MM.1S (cell line): ENCODE measurements around the gene GLMP.

Experiments used
- DNase-seq: peaks from one replicate; pipeline ENCODE4 v3.0.0-alpha.2; 2015
- H2AFZ ChIP-seq: fragments of 300-600 bp; sonication (generic); 2 replicates; pipeline ENCODE4 v1.6.0; 2016; ENCODE audit warnings: antibody characterized with exemption, low read length
- H3F3A ChIP-seq: fragments of 300-600 bp; sonication (generic); 2 replicates; pipeline ENCODE4 v1.6.1; 2016; ENCODE audit warnings: mild to moderate bottlenecking, antibody characterized with exemption, low read length, moderate library complexity, mixed read lengths; ENCODE audit not compliant: insufficient read depth
- H3K27ac ChIP-seq: fragments of 300-600 bp; sonication (generic); 2 replicates; pipeline ENCODE4 v1.5.1; 2016; ENCODE audit warnings: mild to moderate bottlenecking, low read length
- H3K27me3 ChIP-seq: fragments of 300-600 bp; sonication (generic); replicated peaks from 2 replicates; pipeline ENCODE4 v1.6.0; 2016; ENCODE audit warnings: low read length; ENCODE audit not compliant: insufficient read depth
- H3K36me3 ChIP-seq: fragments of 300-600 bp; sonication (generic); replicated peaks from 2 replicates; pipeline ENCODE4 v1.6.1; 2016; ENCODE audit warnings: mild to moderate bottlenecking, low read length, mixed read lengths; ENCODE audit not compliant: insufficient read depth
- H3K4me1 ChIP-seq: fragments of 300-600 bp; sonication (generic); 2 replicates; pipeline ENCODE4 v1.6.1; 2016; ENCODE audit warnings: low read length, mixed read lengths
- H3K4me2 ChIP-seq: fragments of 300-600 bp; sonication (generic); 2 replicates; pipeline ENCODE4 v1.6.0; 2016; ENCODE audit warnings: low read depth, low read length
- H3K4me3 ChIP-seq: fragments of 300-600 bp; sonication (generic); 2 replicates; pipeline ENCODE4 v1.5.1; 2016; ENCODE audit warnings: low read length, mixed read lengths
- H3K79me2 ChIP-seq: fragments of 300-600 bp; sonication (generic); 2 replicates; pipeline ENCODE4 v1.6.1; 2016; ENCODE audit warnings: mixed run types, low read length, mixed read lengths
- H3K9ac ChIP-seq: fragments of 300-600 bp; sonication (generic); 2 replicates; pipeline ENCODE4 v1.6.1; 2016; ENCODE audit warnings: low read length, mixed read lengths
- H3K9me2 ChIP-seq: fragments of 300-600 bp; sonication (generic); replicated peaks from 2 replicates; pipeline ENCODE4 v1.6.1; 2016; ENCODE audit warnings: mild to moderate bottlenecking, low read length, mixed read lengths; ENCODE audit not compliant: insufficient read depth
- H3K9me3 ChIP-seq: fragments of 300-600 bp; sonication (generic); replicated peaks from 2 replicates; pipeline ENCODE4 v1.6.1; 2016; ENCODE audit warnings: mild to moderate bottlenecking, low read length, mixed read lengths; ENCODE audit not compliant: insufficient read depth
- H4K20me1 ChIP-seq: fragments of 300-600 bp; sonication (generic); 2 replicates; pipeline ENCODE4 v1.6.1; 2016; ENCODE audit warnings: mild to moderate bottlenecking, low read length, moderate library complexity, mixed read lengths; ENCODE audit not compliant: insufficient read depth
- EZH2 ChIP-seq: fragments of 300-600 bp; sonication (generic); optimal IDR thresholded peaks from 2 replicates; pipeline ENCODE3; 2017; ENCODE audit warnings: low read depth, mild to moderate bottlenecking, antibody characterized with exemption, low read length, mixed read lengths
- EZH2phosphoT487 ChIP-seq: fragments of 300-600 bp; sonication (generic); IDR thresholded peaks from 2 replicates; pipeline ENCODE4 v1.6.1; 2018; ENCODE audit warnings: antibody characterized with exemption, low read length
- TF ChIP-seq, protein P1 (sequence below): fragments of 300-600 bp; sonication (generic); IDR thresholded peaks from 2 replicates; pipeline ENCODE4 v1.5.1; 2016; ENCODE audit warnings: antibody characterized with exemption, low read length, mixed read lengths

Gene GLMP

DNA sequence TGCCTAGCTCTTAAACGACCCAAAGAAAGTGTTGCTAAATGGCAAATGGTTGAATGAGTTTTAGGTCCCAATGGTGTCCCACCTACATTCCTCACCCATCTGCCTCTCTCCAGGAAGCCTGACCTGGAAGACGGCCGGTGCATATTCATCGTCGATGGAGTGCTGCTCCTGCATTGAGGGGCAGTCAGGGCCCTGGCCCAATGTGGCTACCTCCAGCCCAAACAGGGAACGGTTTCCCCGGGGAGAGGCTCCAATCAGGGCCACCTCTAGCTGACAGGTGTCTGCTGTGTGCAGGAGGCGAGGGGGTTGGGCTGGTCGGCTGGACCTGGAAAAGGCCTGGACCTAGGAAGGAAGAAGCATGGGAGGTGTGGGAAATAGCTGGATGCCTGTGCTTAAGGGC lies 1.6 kb downstream of the GLMP start:
- H3K9me3 ChIP-seq = no peaks in the 10 kb centered on the region
- no peak overlapping the region for H3K27ac ChIP-seq
- H4K20me1 ChIP-seq = no peaks in the 10 kb centered on the region
- H3K79me2 ChIP-seq = peaks cover 9% of the 10 kb centered on the region
- no peaks in the 10 kb centered on the region for H3F3A ChIP-seq
- TF ChIP-seq EZH2 = no peak
- TF ChIP-seq, protein P1, sequence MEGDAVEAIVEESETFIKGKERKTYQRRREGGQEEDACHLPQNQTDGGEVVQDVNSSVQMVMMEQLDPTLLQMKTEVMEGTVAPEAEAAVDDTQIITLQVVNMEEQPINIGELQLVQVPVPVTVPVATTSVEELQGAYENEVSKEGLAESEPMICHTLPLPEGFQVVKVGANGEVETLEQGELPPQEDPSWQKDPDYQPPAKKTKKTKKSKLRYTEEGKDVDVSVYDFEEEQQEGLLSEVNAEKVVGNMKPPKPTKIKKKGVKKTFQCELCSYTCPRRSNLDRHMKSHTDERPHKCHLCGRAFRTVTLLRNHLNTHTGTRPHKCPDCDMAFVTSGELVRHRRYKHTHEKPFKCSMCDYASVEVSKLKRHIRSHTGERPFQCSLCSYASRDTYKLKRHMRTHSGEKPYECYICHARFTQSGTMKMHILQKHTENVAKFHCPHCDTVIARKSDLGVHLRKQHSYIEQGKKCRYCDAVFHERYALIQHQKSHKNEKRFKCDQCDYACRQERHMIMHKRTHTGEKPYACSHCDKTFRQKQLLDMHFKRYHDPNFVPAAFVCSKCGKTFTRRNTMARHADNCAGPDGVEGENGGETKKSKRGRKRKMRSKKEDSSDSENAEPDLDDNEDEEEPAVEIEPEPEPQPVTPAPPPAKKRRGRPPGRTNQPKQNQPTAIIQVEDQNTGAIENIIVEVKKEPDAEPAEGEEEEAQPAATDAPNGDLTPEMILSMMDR = no peak
- TF ChIP-seq EZH2phosphoT487 = no peak
- no peak overlapping the region for H2AFZ ChIP-seq
- H3K36me3 ChIP-seq = no peaks in the 10 kb centered on the region
- no peaks in the 10 kb centered on the region for H3K9me2 ChIP-seq
- H3K27me3 ChIP-seq = no peaks in the 10 kb centered on the region
- H3K4me1 ChIP-seq = peaks cover 10% of the 10 kb centered on the region; the same call in 1 of the 2 replicates
- H3K9ac ChIP-seq = no peak overlapping the region
- H3K4me3 ChIP-seq = no peak overlapping the region
- no peak overlapping the region for H3K4me2 ChIP-seq
- DNase-seq = peak; percentile 4

DNA sequence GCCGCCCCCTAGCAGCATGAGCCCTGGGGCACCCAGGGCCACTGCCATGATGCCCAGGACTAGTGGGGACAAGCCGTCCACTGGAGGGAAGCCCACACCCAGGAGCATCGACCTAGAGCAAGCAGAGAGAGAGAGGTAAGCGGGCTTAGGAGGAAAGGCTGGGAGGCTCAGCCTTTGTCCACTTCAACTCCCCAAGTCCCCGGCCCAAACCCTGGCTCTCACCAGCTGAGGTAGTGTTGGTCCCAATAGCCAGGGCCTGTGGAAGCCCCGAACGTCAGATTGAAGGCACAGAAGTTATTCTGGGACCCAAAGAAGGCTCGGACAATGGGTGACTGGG lies 2.4 kb downstream of the GLMP start:
- H3F3A ChIP-seq = no peaks in the 10 kb centered on the region
- H4K20me1 ChIP-seq = no peaks in the 10 kb centered on the region
- peaks cover 10% of the 10 kb centered on the region; the same call in 1 of the 2 replicates for H3K4me1 ChIP-seq
- H3K9me3 ChIP-seq = no peaks in the 10 kb centered on the region
- H3K4me3 ChIP-seq = no peak overlapping the region
- no peaks in the 10 kb centered on the region for H3K9me2 ChIP-seq
- H3K9ac ChIP-seq = no peak overlapping the region
- H3K27ac ChIP-seq = no peak overlapping the region
- DNase-seq = peak; percentile 4
- H3K36me3 ChIP-seq = no peaks in the 10 kb centered on the region
- H2AFZ ChIP-seq = no peak overlapping the region
- peaks cover 9% of the 10 kb centered on the region for H3K79me2 ChIP-seq
- no peak overlapping the region for H3K4me2 ChIP-seq
- TF ChIP-seq, protein P1 = no peak
- TF ChIP-seq EZH2phosphoT487 = no peak
- no peak for TF ChIP-seq EZH2
- H3K27me3 ChIP-seq = no peaks in the 10 kb centered on the region

DNA sequence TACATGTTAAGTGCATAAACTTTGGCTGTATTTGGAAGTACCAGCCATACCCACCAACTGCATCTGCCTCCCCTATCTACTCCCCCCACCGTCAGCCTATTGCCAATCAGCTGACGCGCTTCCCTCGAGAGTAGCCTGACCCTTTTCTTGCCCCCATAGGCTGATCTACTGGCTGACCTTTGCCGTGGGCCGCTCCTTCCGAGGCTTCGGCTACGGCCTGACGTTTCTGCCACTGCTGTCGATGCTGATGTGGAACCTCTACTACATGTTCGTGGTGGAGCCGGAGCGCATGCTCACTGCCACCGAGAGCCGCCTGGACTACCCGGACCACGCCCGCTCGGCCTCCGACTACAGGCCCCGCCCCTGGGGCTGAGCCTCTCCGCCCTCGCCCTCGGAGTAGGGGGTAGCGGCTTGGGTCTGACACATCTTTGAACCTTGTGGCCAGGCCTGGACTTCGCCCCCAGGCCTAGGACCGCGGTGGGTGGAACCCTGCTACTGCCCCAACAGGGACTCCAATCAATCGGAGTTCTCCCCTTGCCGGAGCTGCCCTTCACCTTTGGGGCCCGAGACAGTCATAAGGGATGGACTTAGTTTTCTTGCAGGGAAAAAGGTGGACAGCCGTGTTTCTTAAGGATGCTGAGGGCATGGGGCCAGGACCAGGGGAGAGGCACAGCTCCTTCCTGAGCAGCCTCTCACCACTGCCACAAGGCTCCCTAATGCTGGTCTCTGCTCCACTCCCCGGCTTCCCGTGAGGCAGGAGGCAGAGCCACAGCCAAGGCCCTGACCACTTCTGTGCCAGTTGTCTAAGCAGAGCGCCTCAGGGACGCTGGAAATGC lies 4.0 kb downstream of the GLMP start:
- H3K4me2 ChIP-seq = peak overlapping the region; percentile 13; the same call in 1 of the 2 replicates
- H3K36me3 ChIP-seq = no peaks in the 10 kb centered on the region
- no peaks in the 10 kb centered on the region for H3K9me2 ChIP-seq
- no peaks in the 10 kb centered on the region for H4K20me1 ChIP-seq
- H3K79me2 ChIP-seq = peaks cover 9% of the 10 kb centered on the region
- H3K27me3 ChIP-seq = no peaks in the 10 kb centered on the region
- no peak overlapping the region for H3K27ac ChIP-seq
- DNase-seq = peak; percentile 15
- H3K4me1 ChIP-seq = peaks cover 10% of the 10 kb centered on the region; the same call in 1 of the 2 replicates
- H3K9me3 ChIP-seq = no peaks in the 10 kb centered on the region
- no peak overlapping the region for H3K4me3 ChIP-seq
- no peak overlapping the region for H2AFZ ChIP-seq
- no peak overlapping the region for H3K9ac ChIP-seq
- no peaks in the 10 kb centered on the region for H3F3A ChIP-seq
- TF ChIP-seq EZH2phosphoT487 = no peak
- no peak for TF ChIP-seq EZH2
- TF ChIP-seq, protein P1 = no peak
